WI38 (cell line): ENCODE measurements around the gene CCDC88C.
"Not testable (repeated sequence)": the region's sequence is repeated elsewhere in the genome, so short reads cannot be mapped to it uniquely, and the experiment has no call there.

Experiments
- H3K4me3 ChIP-seq: 2 replicates; pipeline ENCODE4 v1.5.1; 2011; ENCODE audit warnings: low read depth, mild to moderate bottlenecking, control low read depth, low read length
- TF ChIP-seq, protein P1 (sequence below): IDR thresholded peaks from 2 replicates; pipeline ENCODE4 v1.5.1; 2012; ENCODE audit warnings: low read depth, mild to moderate bottlenecking, control low read depth, low read length

CCDC88C gene

DNA sequence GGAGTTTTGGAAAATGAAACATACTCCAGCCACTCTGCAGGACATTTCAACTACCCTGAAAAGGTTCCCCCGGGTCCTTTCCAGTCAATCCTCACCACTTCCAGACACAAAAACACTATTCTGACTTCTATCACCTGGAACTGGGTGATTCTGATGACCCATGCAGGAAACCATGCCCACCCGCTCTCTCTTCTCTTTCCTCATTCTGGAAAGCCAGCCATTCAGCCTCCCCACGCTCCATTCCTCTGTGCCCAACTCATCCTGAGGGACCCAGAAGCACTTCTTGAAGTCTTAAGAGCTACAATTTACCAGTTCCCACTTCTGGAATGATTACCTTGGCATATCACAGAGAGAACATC is 3.2 kb downstream of the CCDC88C start:
- TF ChIP-seq, protein P1, sequence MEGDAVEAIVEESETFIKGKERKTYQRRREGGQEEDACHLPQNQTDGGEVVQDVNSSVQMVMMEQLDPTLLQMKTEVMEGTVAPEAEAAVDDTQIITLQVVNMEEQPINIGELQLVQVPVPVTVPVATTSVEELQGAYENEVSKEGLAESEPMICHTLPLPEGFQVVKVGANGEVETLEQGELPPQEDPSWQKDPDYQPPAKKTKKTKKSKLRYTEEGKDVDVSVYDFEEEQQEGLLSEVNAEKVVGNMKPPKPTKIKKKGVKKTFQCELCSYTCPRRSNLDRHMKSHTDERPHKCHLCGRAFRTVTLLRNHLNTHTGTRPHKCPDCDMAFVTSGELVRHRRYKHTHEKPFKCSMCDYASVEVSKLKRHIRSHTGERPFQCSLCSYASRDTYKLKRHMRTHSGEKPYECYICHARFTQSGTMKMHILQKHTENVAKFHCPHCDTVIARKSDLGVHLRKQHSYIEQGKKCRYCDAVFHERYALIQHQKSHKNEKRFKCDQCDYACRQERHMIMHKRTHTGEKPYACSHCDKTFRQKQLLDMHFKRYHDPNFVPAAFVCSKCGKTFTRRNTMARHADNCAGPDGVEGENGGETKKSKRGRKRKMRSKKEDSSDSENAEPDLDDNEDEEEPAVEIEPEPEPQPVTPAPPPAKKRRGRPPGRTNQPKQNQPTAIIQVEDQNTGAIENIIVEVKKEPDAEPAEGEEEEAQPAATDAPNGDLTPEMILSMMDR = no peak
- H3K4me3 ChIP-seq = no peak overlapping the region

DNA sequence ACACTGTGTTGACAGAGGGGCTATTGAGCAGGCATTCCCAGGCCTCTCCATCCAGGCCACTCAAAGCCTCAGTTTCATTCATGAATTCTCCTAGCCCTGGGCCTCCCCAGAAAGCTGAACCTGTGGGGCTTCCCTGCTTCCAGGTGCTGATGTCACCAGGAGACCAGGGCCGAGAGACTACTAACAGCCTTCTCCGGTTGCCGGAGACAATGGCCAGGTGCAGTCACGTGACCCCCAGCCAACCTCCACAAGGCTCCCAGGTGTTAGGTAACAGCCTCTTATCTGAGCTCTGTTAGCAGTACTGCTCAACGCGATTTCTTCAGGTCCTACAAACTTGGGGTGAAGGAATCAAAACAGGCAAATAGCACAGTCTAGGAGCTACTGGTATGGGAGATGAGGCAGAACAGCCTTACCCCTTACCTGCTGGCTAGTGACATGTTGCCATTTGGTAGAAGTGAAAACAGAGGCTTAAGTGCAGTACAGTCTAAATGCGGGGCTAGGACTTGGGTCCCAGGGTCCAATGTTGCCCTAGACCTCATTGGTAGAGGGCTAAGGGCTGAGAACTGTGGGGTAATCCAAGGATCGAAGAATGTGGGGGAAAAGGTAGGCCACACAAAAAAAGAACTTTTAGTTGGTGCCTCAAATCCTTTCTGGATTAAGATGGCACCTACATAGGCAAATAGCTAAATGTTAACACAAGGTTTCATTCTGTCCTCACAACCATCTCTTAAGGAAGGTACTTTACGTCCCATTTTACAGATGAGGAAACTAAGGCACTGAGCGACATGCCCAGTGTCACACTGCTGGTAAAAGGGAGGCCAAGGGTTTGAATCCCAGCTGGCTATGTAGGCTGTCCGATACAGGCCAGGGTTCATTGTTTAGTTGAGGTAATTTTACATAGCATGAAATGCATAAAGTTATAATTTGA is 3.8 kb downstream of the CCDC88C start:
- TF ChIP-seq, protein P1 = no peak
- H3K4me3 ChIP-seq = no peak overlapping the region

DNA sequence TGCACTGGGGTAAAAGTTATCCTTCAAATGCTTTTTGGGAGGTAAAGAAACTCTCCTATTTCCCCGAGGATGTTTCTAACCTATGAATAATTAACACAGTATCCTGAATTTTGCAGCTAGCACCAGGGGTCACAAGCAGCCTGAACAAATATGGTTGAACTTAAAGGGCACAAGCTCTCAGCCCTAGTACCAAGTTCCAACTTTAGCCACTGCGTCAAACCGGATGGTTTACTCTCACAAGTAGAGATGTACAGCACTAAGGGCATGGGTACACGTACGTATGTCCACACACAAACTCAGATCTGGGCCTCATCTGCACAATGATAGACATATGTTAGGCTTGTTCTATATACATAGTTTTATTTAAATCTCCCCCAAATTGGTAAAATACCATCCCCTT is 4.7 kb downstream of the CCDC88C start:
- TF ChIP-seq, protein P1 = no peak
- H3K4me3 ChIP-seq = no peak overlapping the region

DNA sequence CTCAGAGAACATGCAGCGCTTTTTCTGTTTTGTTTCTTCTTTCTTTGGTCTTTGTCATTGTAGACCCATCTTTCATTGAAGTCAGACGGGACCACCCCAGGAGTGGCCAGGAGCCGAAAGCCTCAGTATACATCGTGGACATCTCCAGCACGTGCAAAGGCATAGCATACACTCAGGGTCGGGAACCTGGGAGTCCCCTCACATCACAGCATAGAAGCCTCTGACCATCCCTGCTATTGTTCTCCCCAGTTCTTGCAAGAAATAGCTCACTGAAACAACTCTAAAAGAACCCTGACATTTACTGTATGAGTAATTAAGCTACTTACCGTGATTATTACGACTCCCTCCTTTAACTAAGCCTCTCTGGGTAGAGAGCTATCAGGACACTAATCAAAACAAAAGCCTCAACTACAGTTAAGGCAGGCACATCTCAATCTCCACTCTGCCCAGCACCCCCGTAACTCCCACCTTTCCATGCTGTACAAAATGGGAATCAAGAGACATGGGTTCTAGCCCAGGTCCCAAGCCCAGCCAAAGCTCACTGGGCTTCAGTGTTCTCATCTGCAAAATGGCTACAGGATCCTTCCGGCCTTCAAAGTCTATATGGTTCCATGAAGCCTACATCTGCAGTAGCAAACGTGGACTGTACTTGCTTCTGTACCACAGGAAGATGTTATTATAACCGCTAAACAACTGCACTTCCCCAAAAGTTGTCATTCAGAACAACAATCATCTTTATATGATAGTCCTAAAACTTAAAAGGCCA is 6.7 kb downstream of the CCDC88C start:
- no peak overlapping the region for H3K4me3 ChIP-seq
- TF ChIP-seq, protein P1 = no peak

DNA sequence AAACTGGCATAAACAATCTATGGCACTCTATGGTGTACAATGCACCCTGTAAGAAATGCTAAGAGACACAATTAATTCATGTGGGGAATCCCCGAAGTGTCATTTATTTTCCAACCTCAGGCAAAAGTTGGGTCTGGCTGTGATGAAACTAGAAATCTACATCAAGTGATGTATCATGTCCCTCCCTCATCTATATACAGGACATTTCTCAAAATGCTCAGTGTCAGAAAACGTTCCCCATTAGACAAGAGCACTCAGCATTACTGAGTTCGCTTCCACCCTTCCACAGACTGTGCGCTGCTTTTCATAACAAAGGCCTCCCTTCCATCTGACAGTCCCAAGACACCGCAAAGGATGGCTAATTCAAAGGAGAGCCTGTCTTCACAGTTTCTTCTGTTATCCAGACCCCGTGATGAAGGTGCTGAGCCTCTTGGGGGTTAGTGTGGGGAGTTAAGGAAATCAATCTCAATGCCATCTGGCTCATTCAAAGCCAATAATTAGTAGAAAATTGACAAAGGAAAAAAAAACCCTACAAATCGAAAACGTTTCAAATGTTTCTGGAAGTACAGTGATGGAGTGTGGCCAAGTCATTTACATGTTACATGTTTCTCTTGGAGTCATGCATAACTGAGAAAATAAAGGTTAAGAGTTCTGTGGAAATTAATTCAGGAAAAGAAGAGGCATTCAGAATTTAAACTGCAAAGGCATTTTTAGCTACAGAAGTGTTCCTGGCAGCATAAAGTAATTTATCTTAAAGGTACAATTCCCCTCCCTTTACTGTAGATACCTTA is 7.5 kb downstream of the CCDC88C start:
- no peak overlapping the region for H3K4me3 ChIP-seq

DNA sequence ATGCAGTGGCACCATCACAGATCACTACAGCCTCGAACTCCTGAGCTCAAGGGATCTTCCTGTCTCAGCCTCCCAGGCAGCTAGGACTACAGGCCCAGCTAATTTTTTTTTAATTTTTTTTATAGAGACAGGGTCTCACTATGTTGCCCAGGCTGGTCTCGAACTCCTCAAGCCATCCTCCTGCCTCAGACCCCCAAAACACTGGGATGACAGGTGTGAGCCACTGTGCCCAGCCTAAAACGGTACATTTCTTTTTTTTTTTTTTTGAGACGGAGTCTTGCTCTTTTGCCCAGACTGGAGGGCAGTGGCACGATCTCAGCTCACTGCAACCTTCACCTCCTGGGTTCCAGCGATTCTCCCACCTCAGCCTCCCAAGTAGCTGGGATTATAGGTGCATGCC is 8.4 kb downstream of the CCDC88C start:
- H3K4me3 ChIP-seq = not testable (repeated sequence)

More for the DNA sequence above, 7.5 kb downstream of the CCDC88C start:
- TF ChIP-seq, protein P1 = no peak

DNA sequence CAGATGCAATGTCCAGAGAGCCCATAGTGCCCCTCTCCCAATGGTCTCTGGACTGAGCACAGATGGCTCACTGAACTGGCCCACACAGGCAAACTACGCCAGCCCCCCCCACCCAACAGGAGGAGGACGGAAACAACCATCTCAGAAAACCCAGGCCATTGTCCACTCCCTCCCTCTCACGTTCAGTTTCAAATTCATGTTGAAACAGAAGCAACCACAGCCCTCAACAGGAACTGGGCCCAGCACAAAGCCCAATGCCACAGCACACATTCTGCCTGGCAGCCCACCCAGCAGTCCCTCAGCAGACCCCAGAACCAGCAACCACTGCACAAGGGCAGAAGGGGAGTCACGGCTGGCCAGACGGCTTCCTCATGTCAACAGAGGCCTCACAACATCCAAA is 10.6 kb downstream of the CCDC88C start:
- TF ChIP-seq, protein P1 = no peak
- no peak overlapping the region for H3K4me3 ChIP-seq
